WERI-Rb-1 (cell line): Measurements from ENCODE around the gene FRAS1.

Source experiments
- DNase-seq: peaks from one replicate; pipeline ENCODE4 v3.0.0-alpha.2; 2020
- H3K27ac ChIP-seq: fragments of 250-450 bp; sonication (Bioruptor Pico); 2 replicates; pipeline ENCODE4 v1.5.1; 2020; ENCODE audit warnings: mild to moderate bottlenecking, moderate library complexity
- H3K27me3 ChIP-seq: fragments of 250-450 bp; sonication (Bioruptor Pico); 2 replicates; pipeline ENCODE4 v1.5.1; 2021; ENCODE audit warnings: mild to moderate bottlenecking, low read depth, moderate library complexity; ENCODE audit not compliant: insufficient read depth, severe bottlenecking
- H3K36me3 ChIP-seq: fragments of 250-450 bp; sonication (Bioruptor Pico); 2 replicates; pipeline ENCODE4 v1.5.1; 2020; ENCODE audit warnings: mild to moderate bottlenecking, moderate library complexity
- H3K4me3 ChIP-seq: 2 replicates; pipeline ENCODE4 v1.5.1; 2011; ENCODE audit warnings: low read depth, mild to moderate bottlenecking, control low read depth, low read length
- H3K9me3 ChIP-seq: fragments of 250-450 bp; sonication (Bioruptor Pico); 2 replicates; pipeline ENCODE4 v1.5.1; 2021; ENCODE audit warnings: mild to moderate bottlenecking, moderate library complexity; ENCODE audit not compliant: severe bottlenecking
- CTCF ChIP-seq: IDR thresholded peaks from 2 replicates; pipeline ENCODE4 v1.5.1; 2011; ENCODE audit warnings: low read depth, mild to moderate bottlenecking, control low read depth, inconsistent platforms, low read length

FRAS1 gene

GRCh38 chr4:78222575-78223186 is 165.6 kb downstream of the FRAS1 start:
- no peak for DNase-seq
- peaks cover 3% of the 10 kb centered on the region for H3K9me3 ChIP-seq
- no peak for TF ChIP-seq CTCF
- no peak overlapping the region for H3K4me3 ChIP-seq
- H3K27ac ChIP-seq = no peak overlapping the region
- no peaks in the 10 kb centered on the region for H3K27me3 ChIP-seq
- H3K36me3 ChIP-seq = no peaks in the 10 kb centered on the region

GRCh38 chr4:78225236-78225635 is 168.1 kb downstream of the FRAS1 start:
- DNase-seq = no peak
- no peak overlapping the region for H3K4me3 ChIP-seq
- H3K36me3 ChIP-seq = no peaks in the 10 kb centered on the region
- no peak overlapping the region for H3K27ac ChIP-seq
- H3K27me3 ChIP-seq = no peaks in the 10 kb centered on the region
- peaks cover 3% of the 10 kb centered on the region for H3K9me3 ChIP-seq
- no peak for TF ChIP-seq CTCF

- no peak for DNase-seq
- no peak for TF ChIP-seq CTCF
- no peaks in the 10 kb centered on the region for H3K36me3 ChIP-seq
- no peaks in the 10 kb centered on the region for H3K27me3 ChIP-seq
- peaks cover 3% of the 10 kb centered on the region for H3K9me3 ChIP-seq
- H3K27ac ChIP-seq = no peak overlapping the region
- H3K4me3 ChIP-seq = no peak overlapping the region
Measured at GRCh38 chr4:78226279-78226678, 169.2 kb downstream of the FRAS1 start.

- Histone ChIP-seq H3K27me3 (no peaks in the 10 kb centered on the region), H3K9me3 (peaks cover 3% of the 10 kb centered on the region), H3K4me3 (no peak overlapping the region), H3K36me3 (no peaks in the 10 kb centered on the region), H3K27ac (no peak overlapping the region)
- TF ChIP-seq CTCF = no peak
- DNase-seq = no peak
Measured at GRCh38 chr4:78227411-78228057, 170.4 kb downstream of the FRAS1 start.

GRCh38 chr4:78235800-78236199 is 178.7 kb downstream of the FRAS1 start:
- Histone ChIP-seq H3K4me3 (no peak overlapping the region), H3K27me3 (no peaks in the 10 kb centered on the region), H3K27ac (no peak overlapping the region), H3K36me3 (no peaks in the 10 kb centered on the region), H3K9me3 (no peaks in the 10 kb centered on the region)
- no peak for TF ChIP-seq CTCF
- DNase-seq = no peak

- no peak for DNase-seq
- no peaks in the 10 kb centered on the region for H3K9me3 ChIP-seq
- H3K27me3 ChIP-seq = no peaks in the 10 kb centered on the region
- H3K27ac ChIP-seq = no peak overlapping the region
- no peaks in the 10 kb centered on the region for H3K36me3 ChIP-seq
- no peak overlapping the region for H3K4me3 ChIP-seq
- TF ChIP-seq CTCF = no peak
Measured at GRCh38 chr4:78237360-78237759, 180.2 kb downstream of the FRAS1 start.
